ENCODE measurements around the gene RHBG.

GRCh38 chr1:156412653-156413321 lies 43.8 kb downstream of the RHBG start:
- TF ChIP-seq CTCF (conservative IDR thresholded peaks at IDR 0.05; ENCODE audit: low read depth, low read length) = no peak
- no peak for TF ChIP-seq CEBPB (IDR thresholded peaks at IDR 0.05; ENCODE audit: low read depth, low read length)
- no peak for TF ChIP-seq RAD21 (IDR thresholded peaks at IDR 0.05; ENCODE audit: low read length)
- TF ChIP-seq FOS (IDR thresholded peaks at IDR 0.05; ENCODE audit: low read depth, low read length) = no peak
- TF ChIP-seq RCOR1 (IDR thresholded peaks at IDR 0.05; ENCODE audit: insufficient replicate concordance, low read length) = no peak
- no peak for TF ChIP-seq MAZ (IDR thresholded peaks at IDR 0.05; ENCODE audit: borderline replicate concordance, low read depth, low read length)
- no peak for TF ChIP-seq RFX5 (IDR thresholded peaks at IDR 0.05; ENCODE audit: low read depth, low read length)
- TF ChIP-seq, protein P1, sequence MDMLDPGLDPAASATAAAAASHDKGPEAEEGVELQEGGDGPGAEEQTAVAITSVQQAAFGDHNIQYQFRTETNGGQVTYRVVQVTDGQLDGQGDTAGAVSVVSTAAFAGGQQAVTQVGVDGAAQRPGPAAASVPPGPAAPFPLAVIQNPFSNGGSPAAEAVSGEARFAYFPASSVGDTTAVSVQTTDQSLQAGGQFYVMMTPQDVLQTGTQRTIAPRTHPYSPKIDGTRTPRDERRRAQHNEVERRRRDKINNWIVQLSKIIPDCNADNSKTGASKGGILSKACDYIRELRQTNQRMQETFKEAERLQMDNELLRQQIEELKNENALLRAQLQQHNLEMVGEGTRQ (IDR thresholded peaks at IDR 0.05; ENCODE audit: low read depth, low read length) = no peak
- TF ChIP-seq POLR2A (IDR thresholded peaks at IDR 0.05; ENCODE audit: low read depth, low read length) = no peak
- TF ChIP-seq BHLHE40 (IDR thresholded peaks at IDR 0.05; ENCODE audit: low read depth, low read length) = no peak
- no peak for TF ChIP-seq MAFK (IDR thresholded peaks at IDR 0.05; ENCODE audit: low read depth, low read length)
- no peak for TF ChIP-seq ELK1 (IDR thresholded peaks at IDR 0.05; ENCODE audit: borderline replicate concordance, low read depth, low read length)
- TF ChIP-seq SMC3 (IDR thresholded peaks at IDR 0.05; ENCODE audit: low read depth, low read length) = no peak
- no peak for TF ChIP-seq CHD1 (IDR thresholded peaks at IDR 0.05; ENCODE audit: low read depth, low read length)

Data from IMR-90 (cell line).